CD4-positive, alpha-beta T cell treated with Interleukin-15 for 1 hour (primary cell): ENCODE measurements around the gene TNNI3K.

Experiments
- DNase-seq: peaks from one replicate; pipeline ENCODE4 v3.0.0-alpha.2; 2020

TNNI3K gene

GRCh38 chr1:74314438-74314837, 79.3 kb downstream of the TNNI3K start:
- no peak for DNase-seq

- DNase-seq = no peak
Measured at GRCh38 chr1:74316302-74316701, 81.1 kb downstream of the TNNI3K start.

GRCh38 chr1:74317663-74318062, 82.5 kb downstream of the TNNI3K start:
- no peak for DNase-seq

- DNase-seq = no peak
Measured at GRCh38 chr1:74323937-74324473, 88.8 kb downstream of the TNNI3K start.

GRCh38 chr1:74324684-74325448, 89.7 kb downstream of the TNNI3K start:
- no peak for DNase-seq

GRCh38 chr1:74328851-74329250, 93.7 kb downstream of the TNNI3K start:
- no peak for DNase-seq

- DNase-seq = no peak
Measured at GRCh38 chr1:74333244-74333643, 98.1 kb downstream of the TNNI3K start.

GRCh38 chr1:74334147-74334546, 99.0 kb downstream of the TNNI3K start:
- DNase-seq = no peak

GRCh38 chr1:74340656-74341055, 105.5 kb downstream of the TNNI3K start:
- no peak for DNase-seq

- DNase-seq = no peak
Measured at GRCh38 chr1:74341702-74342339, 106.6 kb downstream of the TNNI3K start.

- DNase-seq = no peak
Measured at GRCh38 chr1:74343216-74343615, 108.0 kb downstream of the TNNI3K start.

- DNase-seq = no peak
Measured at GRCh38 chr1:74344387-74344786, 109.2 kb downstream of the TNNI3K start.

GRCh38 chr1:74356493-74356892, 121.3 kb downstream of the TNNI3K start:
- DNase-seq = no peak

- DNase-seq = no peak
Measured at GRCh38 chr1:74357150-74357549, 122.0 kb downstream of the TNNI3K start.

GRCh38 chr1:74357756-74358155, 122.6 kb downstream of the TNNI3K start:
- DNase-seq = no peak

- DNase-seq = no peak
Measured at GRCh38 chr1:74362691-74363090, 127.5 kb downstream of the TNNI3K start.

- no peak for DNase-seq
Measured at GRCh38 chr1:74363220-74363619, 128.0 kb downstream of the TNNI3K start.

GRCh38 chr1:74367175-74367813, 132.1 kb downstream of the TNNI3K start:
- no peak for DNase-seq

- DNase-seq = no peak
Measured at GRCh38 chr1:74368335-74368734, 133.1 kb downstream of the TNNI3K start.

GRCh38 chr1:74375376-74375775, 140.2 kb downstream of the TNNI3K start:
- no peak for DNase-seq

GRCh38 chr1:74380252-74380651, 145.1 kb downstream of the TNNI3K start:
- DNase-seq = no peak

GRCh38 chr1:74388855-74389254, 153.7 kb downstream of the TNNI3K start:
- no peak for DNase-seq

- DNase-seq = no peak
Measured at GRCh38 chr1:74392186-74392585, 157.0 kb downstream of the TNNI3K start.

GRCh38 chr1:74392840-74393239, 157.7 kb downstream of the TNNI3K start:
- DNase-seq = no peak
